NCI-H345 treated with DMSO at 0.1 percent for 48 hours (cell line): Measurements from ENCODE around the gene PALB2.
A peak's percentile ranks its signal among the peaks of the same experiment; 100 is the strongest.

Experiments
- DNase-seq: peaks from one replicate; lab custom pipeline; 2025; ENCODE audit not compliant: unreplicated experiment; lab: John Stamatoyannopoulos, UW

PALB2 gene

DNA sequence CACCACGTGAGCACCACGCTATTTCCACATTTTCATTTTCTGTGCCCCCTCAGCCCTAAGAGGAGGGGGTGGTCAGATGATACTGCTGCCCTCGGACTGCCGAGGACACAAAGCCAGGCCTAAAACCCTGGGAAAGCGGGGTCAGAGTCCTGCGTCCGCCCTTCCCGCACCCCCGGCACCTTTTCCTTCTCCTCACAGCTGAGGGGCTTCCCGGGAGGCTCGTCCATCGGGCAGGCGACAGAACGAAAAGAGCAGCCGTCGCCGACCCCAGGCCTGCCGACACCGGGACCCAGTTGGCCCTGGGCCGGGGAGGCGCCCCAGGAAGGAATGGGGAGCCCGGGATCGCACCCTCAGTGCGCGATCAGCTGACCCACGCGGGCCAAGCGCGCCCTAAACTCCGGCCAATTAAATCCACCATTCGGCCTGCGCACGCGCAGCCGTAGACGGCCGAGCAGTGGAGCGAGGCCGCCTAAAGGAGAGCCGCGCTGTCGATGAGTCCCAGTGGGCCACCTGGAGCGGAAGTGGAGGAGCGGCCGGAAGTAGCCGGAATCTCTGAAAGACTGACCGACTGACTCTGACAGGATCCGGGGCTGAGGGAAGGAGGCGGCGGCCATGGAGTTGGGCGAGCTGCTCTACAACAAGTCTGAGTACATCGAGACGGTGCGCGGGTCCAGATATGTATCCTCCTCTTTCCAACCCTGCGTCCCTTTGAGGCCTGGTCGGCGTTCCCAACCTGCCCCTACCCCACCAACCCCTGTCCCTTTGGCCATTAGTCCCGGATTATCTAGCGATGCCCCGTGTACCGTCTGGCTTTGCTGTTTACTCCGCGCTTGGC lies at the start of gene PALB2, which contains the start of gene DCTN5:
Gene PALB2 (minus strand): TSS at position 380 of the 835 bp plus-strand sequence. CDS start 153 bp downstream, at position 227.
Gene DCTN5 (plus strand): TSS at position 536 of the 835 bp plus-strand sequence. CDS start 77 bp downstream, at position 613.
- DNase-seq = peak; percentile 79

DNA sequence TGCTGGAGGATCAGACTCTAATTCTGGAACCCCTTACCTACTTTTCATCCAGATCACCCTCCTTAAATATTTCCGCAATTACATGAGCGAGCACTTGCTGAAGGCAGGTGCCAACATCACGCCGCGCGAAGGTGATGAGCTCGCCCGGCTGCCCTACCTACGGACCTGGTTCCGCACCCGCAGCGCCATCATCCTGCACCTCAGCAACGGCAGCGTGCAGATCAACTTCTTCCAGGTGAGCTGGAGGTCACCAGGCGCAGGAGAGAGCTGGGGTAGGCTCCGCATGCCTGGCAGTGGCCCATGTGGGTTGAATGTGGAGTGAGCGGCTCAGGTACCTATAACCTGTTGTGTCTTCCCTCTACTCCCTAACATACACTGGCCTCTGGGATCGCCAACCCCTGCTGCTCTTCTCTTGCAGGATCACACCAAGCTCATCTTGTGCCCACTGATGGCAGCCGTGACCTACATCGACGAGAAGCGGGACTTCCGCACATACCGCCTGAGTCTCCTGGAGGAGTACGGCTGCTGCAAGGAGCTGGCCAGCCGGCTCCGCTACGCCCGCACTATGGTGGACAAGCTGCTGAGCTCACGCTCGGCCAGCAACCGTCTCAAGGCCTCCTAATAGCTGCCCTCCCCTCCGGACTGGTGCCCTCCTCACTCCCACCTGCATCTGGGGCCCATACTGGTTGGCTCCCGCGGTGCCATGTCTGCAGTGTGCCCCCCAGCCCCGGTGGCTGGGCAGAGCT lies 48.5 kb upstream of the PALB2 start:
- DNase-seq = no peak

DNA sequence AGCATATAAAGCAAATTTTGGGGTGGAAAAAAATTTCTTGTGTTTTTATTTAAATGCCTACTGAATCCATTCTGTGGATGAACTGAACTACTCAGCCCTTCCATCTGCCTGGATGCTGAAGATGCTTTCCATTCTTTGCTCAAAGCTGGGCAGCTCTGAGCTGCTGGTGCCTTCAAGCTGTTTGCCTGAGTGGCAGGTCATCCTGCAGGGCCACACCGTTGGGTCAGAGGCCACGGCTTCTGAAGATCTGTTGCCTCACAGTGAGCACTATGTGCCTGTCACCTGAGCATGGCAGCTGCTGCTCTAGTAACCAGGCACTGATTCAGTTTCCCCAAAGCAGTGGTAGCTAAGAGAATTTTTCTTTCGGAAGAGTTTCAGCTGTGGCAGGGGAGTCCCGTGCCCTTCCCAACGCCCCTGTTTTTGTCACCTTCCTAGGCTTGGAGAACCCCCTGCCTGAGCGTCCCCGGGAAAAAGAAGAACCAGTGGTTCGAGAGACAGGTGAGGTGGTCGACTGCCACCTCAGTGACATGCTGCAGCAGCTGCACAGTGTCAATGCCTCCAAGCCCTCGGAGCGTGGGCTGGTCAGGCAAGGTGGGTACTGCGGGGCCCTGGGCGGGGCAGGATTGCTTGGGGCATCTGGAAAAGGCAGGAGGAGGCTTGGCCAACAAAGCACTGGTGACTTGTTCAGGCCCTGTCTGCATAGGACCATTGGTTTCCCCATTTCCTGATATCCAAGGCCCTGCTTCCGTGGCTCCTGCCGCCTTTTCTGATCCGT lies 46.1 kb upstream of the PALB2 start:
- no peak for DNase-seq

DNA sequence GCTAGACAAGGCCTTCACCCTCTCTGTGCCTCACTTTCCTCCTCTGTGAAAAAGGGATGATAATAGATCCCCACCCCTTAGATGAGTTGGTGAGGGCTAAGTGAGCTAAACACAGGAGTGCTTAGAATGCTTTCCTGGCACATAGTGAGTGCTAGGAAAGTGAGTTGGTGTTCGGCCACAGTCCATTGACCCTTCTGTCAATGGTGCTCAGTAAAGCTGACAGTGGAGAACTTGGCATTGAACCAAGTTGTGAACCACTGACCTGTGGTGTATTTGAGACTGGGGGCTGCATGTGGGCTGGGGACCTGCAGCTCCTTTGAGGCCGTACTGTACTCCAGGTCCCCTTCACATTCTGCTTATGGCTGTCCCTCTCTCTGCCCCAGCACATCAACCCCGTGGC lies 42.4 kb upstream of the PALB2 start:
- no peak for DNase-seq

DNA sequence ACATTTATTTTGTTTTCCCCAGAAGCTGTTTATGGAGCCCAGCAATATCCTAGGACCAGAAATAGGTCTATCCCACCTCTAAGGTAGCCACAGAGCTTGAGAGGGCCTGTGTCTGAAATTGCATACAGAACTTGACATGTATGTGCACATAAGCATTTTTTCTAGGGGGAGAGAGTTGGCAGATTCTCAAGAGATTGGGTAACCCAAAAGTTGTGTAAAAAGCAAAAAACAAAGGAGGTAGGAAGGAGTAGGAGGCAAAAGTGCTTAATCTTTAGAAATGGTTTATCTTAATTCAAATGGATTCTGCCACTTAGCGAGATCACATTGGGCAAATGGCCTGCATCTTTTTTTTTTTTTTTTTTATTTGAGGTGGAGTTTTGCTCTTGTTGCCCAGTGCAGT lies 41.1 kb upstream of the PALB2 start:
- DNase-seq = no peak

DNA sequence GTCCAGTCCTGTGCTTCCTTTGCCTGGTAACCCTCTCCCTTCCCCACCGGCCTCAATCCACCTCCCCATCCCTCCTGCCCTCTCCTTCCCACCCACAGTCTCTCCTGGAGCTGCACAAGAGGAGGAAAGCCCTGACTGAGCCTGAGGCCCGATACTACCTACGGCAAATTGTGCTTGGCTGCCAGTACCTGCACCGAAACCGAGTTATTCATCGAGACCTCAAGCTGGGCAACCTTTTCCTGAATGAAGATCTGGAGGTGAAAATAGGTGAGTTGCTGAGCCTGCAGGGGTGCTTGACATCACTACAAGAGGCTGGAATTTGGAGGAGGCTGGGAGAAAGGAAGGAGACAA lies 38.9 kb upstream of the PALB2 start:
- no peak for DNase-seq

DNA sequence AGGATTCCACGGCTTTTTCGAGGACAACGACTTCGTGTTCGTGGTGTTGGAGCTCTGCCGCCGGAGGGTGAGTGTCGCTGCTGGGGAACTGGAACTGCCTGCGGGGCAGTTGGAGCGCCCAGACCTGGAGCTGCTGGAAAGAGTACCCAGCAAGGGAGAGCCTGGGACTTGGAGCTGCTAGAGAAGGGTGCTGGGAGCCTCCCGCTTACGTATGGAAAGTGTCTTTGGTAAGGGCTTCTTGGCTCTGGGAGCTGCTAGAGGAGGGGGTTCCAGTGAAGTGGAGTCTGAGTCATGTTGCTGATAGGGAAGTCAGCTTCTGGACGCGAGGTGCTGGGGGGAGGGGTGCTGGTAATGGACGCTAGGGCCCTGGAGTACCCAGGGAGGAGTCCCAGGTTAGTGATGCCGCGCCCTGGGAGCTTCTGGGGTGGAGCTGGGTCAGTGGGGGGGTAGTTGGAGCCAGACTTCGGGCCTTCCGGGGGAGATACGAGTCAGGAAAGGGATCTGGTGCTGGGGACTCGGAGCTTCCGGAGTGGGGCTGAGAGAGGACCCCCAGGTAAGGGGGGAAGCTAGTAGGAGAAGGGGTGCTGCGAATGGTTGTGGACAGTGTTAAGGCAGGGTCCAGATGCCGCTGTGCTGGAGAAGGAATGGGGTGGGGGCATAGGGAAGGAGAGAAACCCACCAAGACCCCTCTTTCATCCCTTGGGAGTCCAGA lies 38.3 kb upstream of the PALB2 start:
- DNase-seq = no peak

DNA sequence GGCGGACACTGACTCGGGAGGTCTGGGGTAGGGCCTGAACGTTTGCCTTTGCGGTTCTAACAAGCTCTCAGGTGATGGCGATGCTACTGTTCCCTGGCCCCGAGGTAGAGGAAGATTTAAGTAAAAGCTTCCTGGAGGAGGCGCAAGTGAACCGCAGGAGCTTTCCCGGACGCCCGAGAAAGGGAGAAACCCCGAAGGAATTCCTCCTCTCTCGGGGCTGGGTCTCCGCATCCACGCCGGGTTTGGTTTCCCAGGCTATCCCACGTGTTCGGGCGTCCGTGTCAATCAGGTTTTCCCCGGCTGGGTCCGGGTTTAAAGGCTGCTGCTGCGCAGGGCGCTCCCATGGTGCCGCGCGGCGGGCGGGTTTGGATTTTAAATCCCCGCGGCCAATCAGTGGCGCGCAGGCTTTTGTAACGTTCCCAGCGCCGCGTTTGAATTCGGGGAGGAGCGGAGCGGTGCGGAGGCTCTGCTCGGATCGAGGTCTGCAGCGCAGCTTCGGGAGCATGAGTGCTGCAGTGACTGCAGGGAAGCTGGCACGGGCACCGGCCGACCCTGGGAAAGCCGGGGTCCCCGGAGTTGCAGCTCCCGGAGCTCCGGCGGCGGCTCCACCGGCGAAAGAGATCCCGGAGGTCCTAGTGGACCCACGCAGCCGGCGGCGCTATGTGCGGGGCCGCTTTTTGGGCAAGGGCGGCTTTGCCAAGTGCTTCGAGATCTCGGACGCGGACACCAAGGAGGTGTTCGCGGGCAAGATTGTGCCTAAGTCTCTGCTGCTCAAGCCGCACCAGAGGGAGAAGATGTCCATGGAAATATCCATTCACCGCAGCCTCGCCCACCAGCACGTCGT lies 37.5 kb upstream of the PALB2 start, which contains the start of gene PLK1:
Gene PLK1 (plus strand): TSS at position 460 of the 844 bp plus-strand sequence. CDS start 44 bp downstream, at position 504.
- peak; percentile 68 for DNase-seq

DNA sequence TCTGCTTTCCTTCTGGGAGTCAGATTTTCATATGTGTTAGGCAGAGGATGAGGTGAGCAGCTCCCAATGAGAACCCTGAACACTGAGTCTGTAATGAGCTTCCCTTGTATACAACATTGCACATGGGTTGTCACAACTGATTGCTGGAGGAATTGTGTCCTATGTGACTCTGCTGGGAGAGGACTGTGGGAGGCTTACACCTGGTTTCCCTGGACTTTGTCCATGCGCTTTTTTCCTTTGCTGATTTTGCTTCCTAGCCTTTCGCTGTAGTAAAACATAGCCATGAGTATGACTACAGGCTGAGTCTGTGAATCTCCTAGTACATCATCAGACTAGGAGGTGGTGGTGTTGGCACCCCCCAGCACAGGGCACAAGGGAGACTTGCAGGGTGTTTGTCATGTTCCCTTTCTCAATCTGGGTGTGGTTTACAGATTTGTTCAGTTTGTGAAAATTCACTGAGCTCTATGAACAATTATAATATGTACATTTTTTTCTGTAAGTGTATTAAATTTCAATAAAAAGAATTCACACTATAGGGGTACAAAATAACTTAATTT lies 35.9 kb upstream of the PALB2 start:
- no peak for DNase-seq

DNA sequence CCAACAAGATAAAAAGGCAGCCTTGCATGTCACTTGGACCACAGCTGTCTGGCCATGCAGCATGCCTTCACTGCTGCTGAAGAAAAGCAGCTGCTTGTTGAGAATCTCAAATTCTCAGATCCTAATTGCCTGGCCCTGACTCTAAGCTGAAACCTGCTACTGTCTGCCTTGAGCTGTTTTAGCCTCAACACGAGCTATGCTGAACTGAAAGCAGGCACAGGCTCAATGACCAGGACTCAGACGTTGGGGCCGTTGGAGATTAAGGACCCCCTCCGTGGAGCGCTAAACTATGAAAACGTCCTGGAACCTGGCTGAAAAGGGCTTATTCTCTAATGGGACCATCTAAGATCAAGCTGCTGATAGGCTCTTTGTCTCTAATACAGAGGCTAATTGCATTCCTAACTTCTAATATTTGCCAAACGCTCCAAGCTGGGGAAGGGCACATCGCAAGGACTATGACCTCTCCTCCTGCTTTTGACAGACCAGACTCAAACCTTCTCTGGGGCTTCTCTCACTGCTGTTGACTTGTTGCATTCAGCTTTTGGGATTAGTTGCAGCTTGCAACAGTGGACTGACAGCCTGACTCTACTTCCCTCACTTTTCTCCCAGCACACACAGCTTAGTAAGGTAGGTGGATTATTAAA lies 33.0 kb upstream of the PALB2 start:
- DNase-seq = no peak

DNA sequence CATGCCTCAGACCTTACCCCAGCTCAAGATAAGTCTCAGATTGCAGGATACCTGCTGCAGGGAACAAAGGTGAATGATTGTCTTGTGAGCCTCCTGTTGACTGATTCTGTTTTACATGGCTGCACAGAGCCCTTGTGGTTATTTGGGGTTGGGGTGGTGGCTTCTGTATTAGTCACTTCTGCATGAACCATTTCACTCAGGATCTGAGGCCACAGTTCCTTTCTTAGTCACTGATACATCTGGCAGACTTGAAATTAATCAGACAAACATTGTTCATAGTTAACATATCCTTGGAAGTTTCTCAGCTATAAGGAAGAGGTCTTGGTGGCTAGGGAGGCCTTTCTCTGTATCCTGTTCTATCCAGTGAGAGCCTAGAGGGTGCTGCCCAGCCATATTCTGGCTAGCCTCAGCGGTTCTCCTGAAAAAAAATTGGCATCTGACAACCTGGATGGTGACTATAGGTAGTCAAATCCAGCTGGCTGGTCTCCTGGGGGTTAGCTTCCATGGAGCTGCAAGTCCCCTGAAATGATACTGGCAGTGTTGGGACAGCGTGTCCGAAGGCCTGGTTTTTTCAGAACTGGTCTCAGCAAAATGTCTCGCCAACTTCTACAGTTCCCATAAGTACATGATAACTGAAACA lies 29.1 kb upstream of the PALB2 start:
- DNase-seq = no peak

DNA sequence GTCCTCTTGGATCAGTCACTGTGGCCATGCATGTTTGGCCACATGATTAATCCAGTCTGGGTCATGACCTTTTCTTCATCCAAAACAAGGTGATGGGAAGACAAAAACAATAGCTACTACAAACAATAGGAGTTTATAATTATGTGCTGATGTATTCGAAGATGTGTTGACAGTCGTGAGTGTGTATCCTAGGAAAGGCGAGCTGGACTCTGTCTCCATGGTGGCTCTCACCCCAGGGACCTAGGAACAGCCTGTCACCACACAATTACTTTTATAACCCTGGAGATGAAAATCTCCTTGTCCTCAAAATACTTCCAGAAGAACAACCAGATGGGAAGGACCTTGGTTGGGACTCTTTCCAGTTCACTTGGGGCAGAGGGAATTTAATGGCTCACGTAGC lies 27.8 kb upstream of the PALB2 start:
- DNase-seq = no peak

DNA sequence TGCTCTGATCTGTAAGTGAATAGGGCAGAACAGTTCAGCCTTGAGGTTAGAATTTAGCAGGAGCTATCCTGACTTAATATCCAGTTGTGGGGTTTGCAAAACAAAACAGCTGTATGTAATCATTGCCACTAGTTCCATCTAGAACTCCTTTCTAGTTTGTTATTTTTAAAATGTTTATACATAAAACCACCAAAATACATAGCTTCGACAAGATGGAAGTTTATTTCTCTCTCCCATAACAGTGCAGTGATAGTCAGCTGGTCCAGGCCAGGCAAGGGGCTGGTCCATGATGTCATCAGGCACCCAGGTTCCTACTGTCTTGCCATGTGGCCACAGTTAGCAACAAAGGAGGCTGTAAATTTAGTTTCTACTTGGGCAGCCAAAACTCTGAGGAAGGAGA lies 27.1 kb upstream of the PALB2 start:
- DNase-seq = no peak

DNA sequence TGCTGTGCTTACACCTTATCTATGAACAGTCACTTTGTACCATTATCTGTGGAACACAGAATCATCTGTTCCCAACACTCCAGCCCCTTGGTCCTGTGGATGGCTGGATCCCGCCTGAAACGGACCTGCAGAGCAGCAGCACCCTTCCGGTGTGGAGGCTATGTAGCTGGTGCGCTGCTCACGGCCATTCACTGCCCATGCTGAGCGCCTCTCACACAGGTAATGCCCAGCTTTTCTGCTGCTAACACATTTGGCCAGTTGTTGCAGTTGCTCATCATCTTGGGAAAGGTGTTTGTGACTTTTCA lies 26.2 kb upstream of the PALB2 start:
- no peak for DNase-seq

DNA sequence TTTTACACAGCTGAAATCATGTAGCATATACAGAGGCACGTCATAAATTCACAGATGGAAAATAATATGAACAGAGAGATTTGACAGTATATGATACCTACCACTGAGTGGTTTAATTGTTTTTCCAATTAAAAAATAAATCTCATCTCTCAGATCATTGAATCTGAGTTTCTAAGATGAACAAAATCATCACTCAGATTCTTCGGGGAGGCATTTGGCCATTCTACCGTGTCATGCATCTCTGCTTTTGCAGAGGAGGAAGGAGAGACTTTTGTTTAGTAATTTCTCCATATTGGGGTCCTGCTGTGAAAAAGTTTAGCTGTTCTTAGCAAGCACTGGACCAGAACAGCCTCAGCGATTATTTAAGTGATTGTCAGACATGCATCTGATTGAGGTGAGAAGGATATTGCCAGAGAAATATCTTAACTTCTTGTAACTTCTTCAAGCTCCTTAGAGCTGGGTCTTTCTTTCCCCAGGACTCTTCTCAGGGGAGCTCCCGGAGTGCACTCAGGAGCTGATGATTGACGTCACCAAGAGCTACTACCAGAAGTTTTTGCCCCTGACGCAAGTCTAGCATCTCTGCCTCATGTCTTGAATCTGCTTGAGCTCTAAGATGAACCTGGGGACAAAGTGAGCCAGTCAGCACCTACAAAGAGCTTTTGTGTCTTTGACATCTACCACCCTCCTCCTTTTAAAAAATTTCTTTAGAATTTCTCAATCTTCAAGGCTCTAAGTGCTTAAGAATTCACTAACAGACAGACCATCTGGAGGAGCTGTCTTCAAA lies 25.7 kb upstream of the PALB2 start:
- no peak for DNase-seq

DNA sequence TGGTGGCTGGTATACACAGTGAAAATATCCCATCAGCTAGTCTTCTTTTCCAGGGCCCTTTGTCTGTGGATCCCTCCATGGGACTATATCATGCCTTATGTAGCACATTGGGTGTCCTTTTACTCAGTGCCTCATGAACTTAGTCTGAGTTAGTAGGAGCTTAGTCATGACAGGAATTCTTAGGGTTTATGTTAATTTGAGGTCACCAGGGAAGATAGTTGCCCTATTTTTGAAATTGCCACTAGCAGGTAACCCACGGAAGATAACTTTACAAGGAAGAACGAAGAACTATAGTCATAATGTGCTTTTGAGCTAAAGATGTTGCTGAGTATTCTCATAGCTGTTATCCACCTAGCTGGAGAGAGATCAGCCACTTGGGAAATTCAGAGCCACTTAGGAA lies 22.8 kb upstream of the PALB2 start:
- DNase-seq = no peak

DNA sequence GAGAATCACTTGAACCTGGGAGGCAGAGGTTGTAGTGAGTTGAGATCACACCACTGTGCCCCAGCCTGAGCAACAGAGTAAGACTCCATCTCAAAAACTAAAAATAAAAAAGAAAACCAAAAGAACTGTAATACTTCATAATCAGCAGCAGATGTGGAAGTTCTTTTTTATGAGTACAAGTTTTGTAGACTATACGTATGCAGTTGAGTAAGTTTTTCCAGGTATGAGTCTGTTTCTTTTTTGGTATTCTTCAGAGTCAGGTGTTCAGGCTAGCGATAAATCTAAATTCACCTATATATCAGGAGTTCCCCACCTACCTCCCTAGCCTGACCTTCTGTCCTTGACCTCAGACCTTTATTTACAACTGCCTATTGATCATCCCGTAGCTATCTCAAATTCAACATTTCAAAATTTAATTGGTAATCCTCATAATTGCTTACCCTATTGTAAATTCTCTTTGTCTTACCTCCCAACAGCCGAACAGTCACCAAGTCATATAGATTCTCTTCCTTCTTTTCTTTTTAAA lies 10.9 kb upstream of the PALB2 start:
- no peak for DNase-seq
